Measurements from ENCODE around the gene ZNF425. TPM values are rescaled to one million over a fixed set of nuclear protein-coding genes. Genes with fewer than 3 reads are reported as not detected.

ZNF425 gene, protein sequence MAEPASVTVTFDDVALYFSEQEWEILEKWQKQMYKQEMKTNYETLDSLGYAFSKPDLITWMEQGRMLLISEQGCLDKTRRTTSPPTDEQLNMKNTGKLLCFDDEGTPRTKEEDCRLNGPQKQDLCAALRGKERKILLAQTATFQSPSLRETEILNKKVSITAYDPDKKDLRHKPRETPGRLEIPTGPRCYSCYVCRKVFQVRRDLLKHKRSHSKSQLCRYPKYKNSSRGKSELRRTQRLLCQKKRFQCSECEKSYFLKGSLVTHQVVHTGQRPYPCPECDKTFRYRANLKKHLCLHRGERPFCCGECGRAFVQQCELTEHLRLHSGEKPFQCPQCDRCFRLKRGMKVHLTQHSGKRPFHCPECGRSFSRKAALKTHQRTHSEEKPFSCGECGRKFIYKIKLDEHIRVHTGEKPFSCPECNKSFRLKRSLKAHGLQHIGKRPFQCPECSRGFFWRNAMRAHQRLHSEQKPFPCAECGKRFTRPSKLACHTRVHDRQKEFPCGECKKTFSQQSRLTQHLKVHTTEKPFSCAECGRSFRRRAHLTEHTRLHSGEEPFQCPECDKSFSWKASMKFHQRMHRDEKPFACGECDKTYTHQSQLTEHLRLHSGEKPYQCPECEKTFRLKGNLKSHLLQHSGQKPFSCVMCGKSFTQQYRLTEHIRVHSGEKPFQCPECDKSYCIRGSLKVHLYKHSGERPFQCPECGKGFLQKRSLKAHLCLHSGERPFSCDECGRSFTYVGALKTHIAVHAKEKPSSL
- 6.7 TPM for total RNA-seq

DNA sequence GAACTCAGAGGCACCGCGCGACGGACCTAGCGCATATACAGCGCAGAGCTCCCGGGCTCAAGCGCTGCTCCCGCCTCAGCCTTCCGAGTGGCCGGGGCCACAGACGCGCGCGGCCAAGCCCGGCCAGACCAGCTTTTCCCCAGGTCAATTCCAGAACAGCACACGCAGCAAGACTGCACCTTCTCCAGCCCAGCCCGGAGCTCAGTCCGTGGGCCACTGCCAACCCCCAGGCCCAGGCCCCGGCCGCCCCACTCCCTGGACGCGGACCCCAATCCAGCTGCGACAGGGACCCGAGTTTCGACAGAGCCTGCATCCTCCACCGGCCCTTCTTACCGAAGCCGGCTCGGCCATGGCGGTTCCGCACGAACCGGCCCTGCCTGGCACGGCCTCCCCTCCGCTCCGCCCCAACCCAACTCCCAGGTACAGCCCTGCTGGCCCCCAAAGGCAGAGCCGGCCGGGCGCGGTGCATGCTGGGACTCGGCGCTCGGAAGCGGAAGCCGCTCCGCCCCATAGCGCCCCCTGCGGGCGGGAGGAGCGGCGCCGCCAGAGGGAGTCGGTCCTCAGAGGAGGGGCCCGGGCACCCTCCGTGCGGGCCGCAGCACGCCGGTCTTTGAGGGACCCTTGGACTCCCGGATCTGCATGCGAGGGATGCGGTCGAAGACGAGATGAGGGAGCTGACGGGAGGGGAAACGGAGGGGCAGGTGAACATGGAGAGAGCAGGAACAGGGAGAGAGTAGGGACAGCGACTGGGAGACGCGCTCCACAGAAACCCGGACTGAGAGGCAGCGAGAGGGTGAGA, at the start of gene ZNF425:
TSS of gene ZNF425 (minus strand) at position 462 of the 799 bp plus-strand sequence. CDS start at position 351, 111 bp downstream.

DNA sequence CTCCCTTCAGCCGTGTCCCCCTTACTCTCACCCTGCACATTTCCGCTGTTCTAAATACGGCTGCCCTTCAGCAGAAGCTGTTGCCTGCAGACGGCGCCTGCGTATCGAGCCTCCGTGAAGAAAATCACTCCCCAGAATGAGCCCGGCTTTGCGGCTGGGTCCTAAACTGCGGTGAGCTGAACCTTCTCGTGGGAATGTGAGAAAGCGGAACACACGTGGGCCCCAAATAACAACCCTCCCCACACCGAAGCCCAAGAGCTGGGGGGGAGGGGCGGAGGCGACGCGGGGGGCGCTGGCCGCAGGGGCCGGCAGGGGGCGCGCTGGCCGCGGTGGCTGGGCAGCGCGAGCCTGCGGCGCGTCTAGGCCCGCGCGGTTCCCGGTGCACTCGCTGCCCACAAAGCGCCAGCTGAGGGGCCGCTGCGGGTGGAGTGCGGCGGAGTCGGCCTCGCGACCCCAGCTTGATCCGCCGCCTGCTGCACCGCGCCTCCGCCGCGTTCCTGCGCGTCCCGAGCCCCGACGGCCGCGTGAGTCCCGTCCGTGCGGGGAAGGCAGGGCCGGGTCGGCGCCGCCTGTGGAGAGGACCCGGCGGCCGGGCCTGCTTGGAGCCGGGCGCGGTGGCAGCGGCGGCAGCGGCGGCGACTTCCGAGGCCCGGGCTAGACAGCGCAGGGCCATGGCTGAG, 21.1 kb upstream of the ZNF425 start, which contains the start of gene ZNF398:
TSS of gene ZNF398 (plus strand) at position 382 of the 680 bp plus-strand sequence. CDS start at position 672, 290 bp downstream.

DNA sequence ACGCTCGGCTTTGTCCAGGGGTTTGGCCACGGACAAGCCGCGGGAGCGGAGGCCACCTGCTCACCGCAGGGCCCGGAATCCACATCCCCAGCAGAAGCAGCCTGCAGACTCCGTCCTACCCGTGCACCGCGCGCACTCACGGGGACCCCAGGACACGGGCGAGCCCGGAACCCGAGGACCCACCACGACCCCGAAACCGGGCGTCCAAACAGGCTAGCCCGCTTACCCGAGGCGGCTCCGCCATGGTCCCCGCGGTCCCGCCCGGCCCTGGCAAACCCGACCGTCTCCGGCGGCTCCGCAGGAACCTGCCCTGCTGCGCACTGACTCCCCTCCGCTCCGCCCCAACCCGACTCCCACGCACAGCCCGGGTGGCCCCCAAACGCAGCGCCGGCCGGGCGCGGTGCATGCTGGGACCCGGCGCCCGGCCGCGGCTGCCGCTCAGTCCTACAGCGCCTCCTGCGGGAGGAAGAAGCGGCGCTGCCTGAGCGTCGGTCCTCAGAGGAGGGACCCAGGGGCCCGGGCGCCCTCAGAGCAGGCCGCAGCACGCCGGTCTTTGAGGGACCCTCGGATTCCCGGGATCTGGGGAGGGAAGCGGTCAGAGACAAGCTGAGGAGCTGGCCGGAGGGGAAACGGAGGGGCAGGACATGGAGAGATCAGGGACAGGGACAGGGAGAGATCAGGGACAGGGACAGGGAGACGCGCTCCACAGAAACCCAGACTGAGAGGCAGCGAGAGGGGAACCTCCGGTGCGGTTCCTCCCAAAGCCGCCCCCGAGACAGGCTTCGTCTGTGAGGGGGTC, 35.5 kb downstream of the ZNF425 start, which contains the start of gene ZNF786:
TSS of gene ZNF786 (minus strand) at position 322 of the 799 bp plus-strand sequence. CDS start at position 244, 78 bp downstream.

Other genes starting within 250 kb of the ZNF425 start
- gene EZH2, start 242.0 kb downstream of the ZNF425 start, total RNA-seq = 43.0 TPM
- 104 TPM for gene PDIA4, start 97.8 kb downstream of the ZNF425 start, total RNA-seq
- 15.8 TPM for gene ZNF786, start 35.6 kb downstream of the ZNF425 start, total RNA-seq
- 30.3 TPM for gene ZNF398, start 21.1 kb upstream of the ZNF425 start, total RNA-seq
- gene ZNF282, start 69.2 kb upstream of the ZNF425 start, total RNA-seq = 35.6 TPM
- 18.9 TPM for gene ZNF212, start 113.3 kb upstream of the ZNF425 start, total RNA-seq
- 18.6 TPM for gene ZNF783, start 135.9 kb upstream of the ZNF425 start, total RNA-seq

All from camera-type eye (tissue), 1 donor.